SK-N-SH treated with all-trans-retinoic acid at 6 μM for 48 hours (cell line): Measurements from ENCODE around the gene CXCL10.

ENCODE experiments used
- ATAC-seq: fragments of 200-7000 bp; cut with Tn5 transposase; 3 replicates; pipeline ENCODE4 v1.9.1; 2020; ENCODE audit warnings: mild to moderate bottlenecking, moderate library complexity
- ARNTL ChIP-seq: fragments of 450-650 bp; formaldehyde crosslinking; IDR thresholded peaks from 2 replicates; pipeline ENCODE4 v1.5.0; 2020; ENCODE audit warnings: low read depth, mild to moderate bottlenecking, moderate library complexity, borderline replicate concordance
- BACH2 ChIP-seq: fragments of 250-450 bp; sonication (Bioruptor Pico); IDR thresholded peaks from 2 replicates; pipeline ENCODE4 v1.9.0; 2021; ENCODE audit warnings: mild to moderate bottlenecking, borderline replicate concordance
- CSDC2 ChIP-seq: fragments of 250-450 bp; sonication (Bioruptor Pico); IDR thresholded peaks from 2 replicates; pipeline ENCODE4 v1.5.0; 2020; ENCODE audit warnings: mild to moderate bottlenecking, moderate library complexity
- ESRRG ChIP-seq: fragments of 250-450 bp; sonication (Bioruptor Pico); IDR thresholded peaks from 2 replicates; pipeline ENCODE4 v1.6.1; 2021; ENCODE audit warnings: mild to moderate bottlenecking
- GLIS3 ChIP-seq: fragments of 250-450 bp; sonication (Bioruptor Pico); IDR thresholded peaks from 2 replicates; pipeline ENCODE4 v1.5.0; 2020; ENCODE audit warnings: mild to moderate bottlenecking, moderate library complexity
- OSR1 ChIP-seq: fragments of 250-450 bp; sonication (Bioruptor Pico); IDR thresholded peaks from 2 replicates; pipeline ENCODE4 v1.8.0; 2022; ENCODE audit warnings: moderate library complexity, mild to moderate bottlenecking, inconsistent platforms
- PPARA ChIP-seq: fragments of 250-450 bp; sonication (Bioruptor Pico); IDR thresholded peaks from 2 replicates; pipeline ENCODE4 v1.5.0; 2020; ENCODE audit warnings: mild to moderate bottlenecking, borderline replicate concordance
- RARB ChIP-seq: fragments of 250-450 bp; sonication (Bioruptor Pico); IDR thresholded peaks from 2 replicates; pipeline ENCODE4 v1.8.0; 2021; ENCODE audit warnings: mild to moderate bottlenecking, moderate library complexity
- SNAI2 ChIP-seq: fragments of 250-450 bp; sonication (Bioruptor Pico); IDR thresholded peaks from 2 replicates; pipeline ENCODE4 v1.5.0; 2020; ENCODE audit warnings: mild to moderate bottlenecking, moderate library complexity
- TCF4 ChIP-seq: fragments of 250-450 bp; sonication (Bioruptor Pico); IDR thresholded peaks from 2 replicates; pipeline ENCODE4 v1.8.0; 2021; ENCODE audit warnings: mild to moderate bottlenecking, moderate library complexity, borderline replicate concordance
- ZC3H10 ChIP-seq: fragments of 250-450 bp; sonication (Bioruptor Pico); IDR thresholded peaks from 2 replicates; pipeline ENCODE4 v1.5.1; 2021; ENCODE audit warnings: mild to moderate bottlenecking, moderate library complexity
- ZFP3 ChIP-seq: fragments of 250-450 bp; sonication (Bioruptor Pico); IDR thresholded peaks from 2 replicates; pipeline ENCODE4 v1.5.0; 2020; ENCODE audit warnings: mild to moderate bottlenecking, moderate library complexity
- ZFP30 ChIP-seq: fragments of 450-650 bp; formaldehyde crosslinking; IDR thresholded peaks from 2 replicates; pipeline ENCODE4 v1.5.0; 2022; ENCODE audit warnings: mild to moderate bottlenecking, moderate library complexity
- ZNF565 ChIP-seq: fragments of 450-650 bp; formaldehyde crosslinking; conservative IDR thresholded peaks from 2 replicates; pipeline ENCODE4 v1.5.0; 2020; ENCODE audit warnings: low read depth, mild to moderate bottlenecking, moderate library complexity
- ZNF70 ChIP-seq: fragments of 450-650 bp; formaldehyde crosslinking; IDR thresholded peaks from 2 replicates; pipeline ENCODE4 v1.5.0; 2020; ENCODE audit warnings: mild to moderate bottlenecking, moderate library complexity
- ZNF8 ChIP-seq: fragments of 450-650 bp; formaldehyde crosslinking; IDR thresholded peaks from 2 replicates; pipeline ENCODE4 v1.5.0; 2020; ENCODE audit warnings: mild to moderate bottlenecking, moderate library complexity
- TF ChIP-seq, protein P1 (sequence below): fragments of 250-450 bp; sonication (Bioruptor Pico); IDR thresholded peaks from 2 replicates; pipeline ENCODE4 v1.8.0; 2020; ENCODE audit warnings: mild to moderate bottlenecking, moderate library complexity, borderline replicate concordance
- TF ChIP-seq, protein P2 (sequence below): fragments of 250-450 bp; sonication (Bioruptor Pico); IDR thresholded peaks from 2 replicates; pipeline ENCODE4 v1.5.0; 2020; ENCODE audit warnings: mild to moderate bottlenecking, moderate library complexity
- TF ChIP-seq, protein P3 (sequence below): fragments of 250-450 bp; sonication (Bioruptor Pico); IDR thresholded peaks from 2 replicates; pipeline ENCODE4 v1.8.0; 2021; ENCODE audit warnings: low read depth, mild to moderate bottlenecking, moderate library complexity, borderline replicate concordance
- TF ChIP-seq, protein P4 (sequence below): fragments of 250-450 bp; sonication (Bioruptor Pico); IDR thresholded peaks from 2 replicates; pipeline ENCODE4 v1.5.1; 2020; ENCODE audit warnings: low read depth, mild to moderate bottlenecking, moderate library complexity
- TF ChIP-seq, protein P5 (sequence below): fragments of 250-450 bp; sonication (Bioruptor Pico); IDR thresholded peaks from 2 replicates; pipeline ENCODE4 v1.5.1; 2021; ENCODE audit warnings: mild to moderate bottlenecking, moderate library complexity

CXCL10 gene

DNA sequence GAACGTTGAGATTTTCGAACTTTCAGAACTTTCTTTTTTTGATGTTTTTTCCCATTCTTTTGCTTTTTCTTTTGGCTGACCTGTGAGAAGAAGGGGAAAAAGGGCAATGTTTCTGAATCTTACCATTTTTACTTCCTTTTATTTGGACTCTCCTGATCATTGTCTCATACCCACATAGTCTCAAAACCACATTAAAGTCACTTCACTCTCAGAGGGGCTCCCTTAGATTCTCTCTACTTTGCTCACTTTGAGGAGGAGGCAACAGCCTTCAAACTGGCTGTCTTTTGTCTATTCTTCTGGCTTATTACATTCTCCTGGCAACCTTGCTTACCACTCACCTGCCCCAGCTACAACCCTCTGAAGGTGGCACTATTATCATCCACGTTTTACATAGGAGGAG lies 19.7 kb downstream of the CXCL10 start:
- no peak for ATAC-seq
- no peak for TF ChIP-seq ZFP30 (CRISPR knock-in tag)
- no peak for TF ChIP-seq CSDC2 (CRISPR knock-in tag)
- TF ChIP-seq ZNF70 (CRISPR knock-in tag) = no peak
- TF ChIP-seq, protein P1, sequence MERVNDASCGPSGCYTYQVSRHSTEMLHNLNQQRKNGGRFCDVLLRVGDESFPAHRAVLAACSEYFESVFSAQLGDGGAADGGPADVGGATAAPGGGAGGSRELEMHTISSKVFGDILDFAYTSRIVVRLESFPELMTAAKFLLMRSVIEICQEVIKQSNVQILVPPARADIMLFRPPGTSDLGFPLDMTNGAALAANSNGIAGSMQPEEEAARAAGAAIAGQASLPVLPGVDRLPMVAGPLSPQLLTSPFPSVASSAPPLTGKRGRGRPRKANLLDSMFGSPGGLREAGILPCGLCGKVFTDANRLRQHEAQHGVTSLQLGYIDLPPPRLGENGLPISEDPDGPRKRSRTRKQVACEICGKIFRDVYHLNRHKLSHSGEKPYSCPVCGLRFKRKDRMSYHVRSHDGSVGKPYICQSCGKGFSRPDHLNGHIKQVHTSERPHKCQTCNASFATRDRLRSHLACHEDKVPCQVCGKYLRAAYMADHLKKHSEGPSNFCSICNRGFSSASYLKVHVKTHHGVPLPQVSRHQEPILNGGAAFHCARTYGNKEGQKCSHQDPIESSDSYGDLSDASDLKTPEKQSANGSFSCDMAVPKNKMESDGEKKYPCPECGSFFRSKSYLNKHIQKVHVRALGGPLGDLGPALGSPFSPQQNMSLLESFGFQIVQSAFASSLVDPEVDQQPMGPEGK (CRISPR knock-in tag) = no peak
- TF ChIP-seq ZC3H10 (CRISPR knock-in tag) = no peak
- TF ChIP-seq, protein P2, sequence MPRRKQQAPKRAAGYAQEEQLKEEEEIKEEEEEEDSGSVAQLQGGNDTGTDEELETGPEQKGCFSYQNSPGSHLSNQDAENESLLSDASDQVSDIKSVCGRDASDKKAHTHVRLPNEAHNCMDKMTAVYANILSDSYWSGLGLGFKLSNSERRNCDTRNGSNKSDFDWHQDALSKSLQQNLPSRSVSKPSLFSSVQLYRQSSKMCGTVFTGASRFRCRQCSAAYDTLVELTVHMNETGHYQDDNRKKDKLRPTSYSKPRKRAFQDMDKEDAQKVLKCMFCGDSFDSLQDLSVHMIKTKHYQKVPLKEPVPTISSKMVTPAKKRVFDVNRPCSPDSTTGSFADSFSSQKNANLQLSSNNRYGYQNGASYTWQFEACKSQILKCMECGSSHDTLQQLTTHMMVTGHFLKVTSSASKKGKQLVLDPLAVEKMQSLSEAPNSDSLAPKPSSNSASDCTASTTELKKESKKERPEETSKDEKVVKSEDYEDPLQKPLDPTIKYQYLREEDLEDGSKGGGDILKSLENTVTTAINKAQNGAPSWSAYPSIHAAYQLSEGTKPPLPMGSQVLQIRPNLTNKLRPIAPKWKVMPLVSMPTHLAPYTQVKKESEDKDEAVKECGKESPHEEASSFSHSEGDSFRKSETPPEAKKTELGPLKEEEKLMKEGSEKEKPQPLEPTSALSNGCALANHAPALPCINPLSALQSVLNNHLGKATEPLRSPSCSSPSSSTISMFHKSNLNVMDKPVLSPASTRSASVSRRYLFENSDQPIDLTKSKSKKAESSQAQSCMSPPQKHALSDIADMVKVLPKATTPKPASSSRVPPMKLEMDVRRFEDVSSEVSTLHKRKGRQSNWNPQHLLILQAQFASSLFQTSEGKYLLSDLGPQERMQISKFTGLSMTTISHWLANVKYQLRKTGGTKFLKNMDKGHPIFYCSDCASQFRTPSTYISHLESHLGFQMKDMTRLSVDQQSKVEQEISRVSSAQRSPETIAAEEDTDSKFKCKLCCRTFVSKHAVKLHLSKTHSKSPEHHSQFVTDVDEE (CRISPR knock-in tag) = no peak
- TF ChIP-seq GLIS3 (CRISPR knock-in tag) = no peak
- TF ChIP-seq, protein P3, sequence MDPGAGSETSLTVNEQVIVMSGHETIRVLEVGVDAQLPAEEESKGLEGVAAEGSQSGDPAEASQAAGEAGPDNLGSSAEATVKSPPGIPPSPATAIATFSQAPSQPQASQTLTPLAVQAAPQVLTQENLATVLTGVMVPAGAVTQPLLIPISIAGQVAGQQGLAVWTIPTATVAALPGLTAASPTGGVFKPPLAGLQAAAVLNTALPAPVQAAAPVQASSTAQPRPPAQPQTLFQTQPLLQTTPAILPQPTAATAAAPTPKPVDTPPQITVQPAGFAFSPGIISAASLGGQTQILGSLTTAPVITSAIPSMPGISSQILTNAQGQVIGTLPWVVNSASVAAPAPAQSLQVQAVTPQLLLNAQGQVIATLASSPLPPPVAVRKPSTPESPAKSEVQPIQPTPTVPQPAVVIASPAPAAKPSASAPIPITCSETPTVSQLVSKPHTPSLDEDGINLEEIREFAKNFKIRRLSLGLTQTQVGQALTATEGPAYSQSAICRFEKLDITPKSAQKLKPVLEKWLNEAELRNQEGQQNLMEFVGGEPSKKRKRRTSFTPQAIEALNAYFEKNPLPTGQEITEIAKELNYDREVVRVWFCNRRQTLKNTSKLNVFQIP (CRISPR knock-in tag) = no peak
- TF ChIP-seq RARB (CRISPR knock-in tag) = no peak
- no peak for TF ChIP-seq BACH2
- TF ChIP-seq ESRRG = no peak
- no peak for TF ChIP-seq ZFP3 (CRISPR knock-in tag)
- TF ChIP-seq SNAI2 (CRISPR knock-in tag) = no peak
- TF ChIP-seq, protein P4, sequence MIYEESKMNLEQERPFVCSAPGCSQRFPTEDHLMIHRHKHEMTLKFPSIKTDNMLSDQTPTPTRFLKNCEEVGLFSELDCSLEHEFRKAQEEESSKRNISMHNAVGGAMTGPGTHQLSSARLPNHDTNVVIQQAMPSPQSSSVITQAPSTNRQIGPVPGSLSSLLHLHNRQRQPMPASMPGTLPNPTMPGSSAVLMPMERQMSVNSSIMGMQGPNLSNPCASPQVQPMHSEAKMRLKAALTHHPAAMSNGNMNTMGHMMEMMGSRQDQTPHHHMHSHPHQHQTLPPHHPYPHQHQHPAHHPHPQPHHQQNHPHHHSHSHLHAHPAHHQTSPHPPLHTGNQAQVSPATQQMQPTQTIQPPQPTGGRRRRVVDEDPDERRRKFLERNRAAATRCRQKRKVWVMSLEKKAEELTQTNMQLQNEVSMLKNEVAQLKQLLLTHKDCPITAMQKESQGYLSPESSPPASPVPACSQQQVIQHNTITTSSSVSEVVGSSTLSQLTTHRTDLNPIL (CRISPR knock-in tag) = no peak
- TF ChIP-seq ZNF565 (CRISPR knock-in tag) = no peak

DNA sequence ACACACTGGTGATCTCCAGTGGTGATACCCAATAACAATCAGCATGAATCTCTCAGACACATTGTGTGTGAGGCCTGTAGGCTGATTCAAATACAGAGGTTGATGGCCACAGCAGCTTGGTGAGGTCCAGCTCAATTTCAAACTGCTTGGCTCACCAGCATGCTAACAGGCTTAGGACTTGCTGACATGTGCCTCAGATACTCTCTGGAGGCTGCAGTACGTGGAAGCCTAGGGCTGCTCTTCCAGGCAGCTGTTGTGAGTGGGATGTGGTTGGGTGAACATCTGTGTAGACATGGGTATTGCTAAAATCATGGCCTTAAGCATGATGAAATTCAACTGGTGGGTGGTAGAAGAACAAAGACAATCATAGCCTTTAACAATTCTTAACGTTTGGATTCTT lies 20.3 kb downstream of the CXCL10 start:
- TF ChIP-seq TCF4 (CRISPR knock-in tag) = no peak
- no peak for ATAC-seq

DNA sequence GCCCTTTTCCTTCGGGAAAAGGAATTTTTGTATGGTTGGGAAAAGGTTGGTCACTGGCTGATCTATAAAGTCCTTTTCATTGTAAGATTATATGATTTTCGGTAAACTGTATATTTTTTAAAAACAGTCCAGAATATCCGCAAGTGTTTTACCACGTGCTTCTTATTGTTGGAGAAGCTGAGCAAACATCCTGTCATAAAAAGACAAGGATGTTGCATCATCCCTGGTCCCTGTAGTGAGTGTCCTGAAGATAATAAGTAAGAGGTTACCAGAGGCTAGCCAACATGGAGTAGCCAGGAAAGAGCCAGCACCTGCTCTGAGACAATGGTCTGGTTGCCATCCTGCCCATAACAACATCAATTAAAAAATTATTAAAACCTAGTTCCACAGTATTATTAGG lies 21.1 kb downstream of the CXCL10 start:
- TF ChIP-seq SNAI2 (CRISPR knock-in tag) (no peak), ESRRG (no peak), ZC3H10 (CRISPR knock-in tag) (no peak), PPARA (CRISPR knock-in tag) (no peak), ARNTL (no peak), BACH2 (no peak), GLIS3 (CRISPR knock-in tag) (no peak), TCF4 (CRISPR knock-in tag) (no peak), OSR1 (CRISPR knock-in tag) (no peak), ZNF70 (CRISPR knock-in tag) (no peak), CSDC2 (CRISPR knock-in tag) (no peak), ZNF8 (CRISPR knock-in tag) (no peak)
- TF ChIP-seq, protein P5, sequence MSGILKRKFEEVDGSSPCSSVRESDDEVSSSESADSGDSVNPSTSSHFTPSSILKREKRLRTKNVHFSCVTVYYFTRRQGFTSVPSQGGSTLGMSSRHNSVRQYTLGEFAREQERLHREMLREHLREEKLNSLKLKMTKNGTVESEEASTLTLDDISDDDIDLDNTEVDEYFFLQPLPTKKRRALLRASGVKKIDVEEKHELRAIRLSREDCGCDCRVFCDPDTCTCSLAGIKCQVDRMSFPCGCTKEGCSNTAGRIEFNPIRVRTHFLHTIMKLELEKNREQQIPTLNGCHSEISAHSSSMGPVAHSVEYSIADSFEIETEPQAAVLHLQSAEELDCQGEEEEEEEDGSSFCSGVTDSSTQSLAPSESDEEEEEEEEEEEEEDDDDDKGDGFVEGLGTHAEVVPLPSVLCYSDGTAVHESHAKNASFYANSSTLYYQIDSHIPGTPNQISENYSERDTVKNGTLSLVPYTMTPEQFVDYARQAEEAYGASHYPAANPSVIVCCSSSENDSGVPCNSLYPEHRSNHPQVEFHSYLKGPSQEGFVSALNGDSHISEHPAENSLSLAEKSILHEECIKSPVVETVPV (CRISPR knock-in tag) = no peak
- TF ChIP-seq, protein P3 (CRISPR knock-in tag) = no peak
- ATAC-seq = no peak
